GM19025 (cell line): ENCODE results near the gene LCE1F.

ENCODE experiments used
- ATAC-seq: cut with Tn5 transposase; IDR thresholded peaks from one replicate; pipeline ENCODE4 v1.9.1; 2021; ENCODE audit warnings: mild to moderate bottlenecking, low read depth, moderate library complexity; ENCODE audit not compliant: unreplicated experiment

LCE1F gene

DNA sequence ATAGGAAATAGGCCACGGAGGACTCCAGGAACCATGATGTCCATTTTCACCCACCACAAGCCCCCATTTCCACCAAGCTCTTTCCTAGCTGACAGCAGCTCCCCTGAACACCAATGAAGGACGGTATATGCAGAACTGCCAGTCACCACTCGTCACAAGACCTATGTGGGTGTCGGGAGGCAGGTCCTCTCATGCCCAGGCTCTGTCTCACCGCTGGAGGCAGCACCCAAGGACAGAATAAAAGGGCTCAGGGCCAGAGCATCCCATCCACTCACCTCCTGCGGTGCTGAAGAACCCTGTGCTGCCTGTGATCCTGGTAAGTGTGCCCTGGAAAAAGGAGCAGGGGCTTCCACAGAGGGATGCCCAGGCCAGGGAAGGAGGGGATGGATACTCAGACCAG lies at the start of gene LCE1F:
TSS of gene LCE1F (plus strand) at position 266 of the 400 bp plus-strand sequence. CDS start 1,232 bp downstream, outside the sequence.
- ATAC-seq = no peak

DNA sequence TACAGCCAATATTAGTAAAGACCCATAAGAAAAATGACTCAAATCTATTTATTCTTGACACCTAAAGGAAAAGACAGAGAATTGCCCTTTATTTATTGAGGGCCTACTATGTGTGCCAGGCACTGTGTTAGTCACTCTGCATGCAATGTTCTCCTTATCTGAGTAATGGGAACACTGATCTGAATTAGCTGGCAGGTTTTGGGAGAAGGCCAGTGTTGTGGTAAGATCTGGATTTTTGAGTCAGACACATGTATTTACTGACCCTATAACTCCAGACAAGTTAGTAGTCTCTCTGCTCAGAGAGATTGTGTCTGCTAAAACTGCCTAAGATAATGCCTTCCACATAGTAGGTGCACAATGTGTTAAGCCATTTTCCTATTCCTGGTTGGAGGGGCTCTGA lies 49.7 kb upstream of the LCE1F start:
- ATAC-seq = no peak

GRCh38 chr1:152728986-152729385 lies 46.0 kb upstream of the LCE1F start:
- ATAC-seq = no peak

- ATAC-seq = no peak
These were observed 39.3 kb upstream of the LCE1F start for GRCh38 chr1:152735648-152736047.

- ATAC-seq = no peak
These were observed 36.9 kb upstream of the LCE1F start for GRCh38 chr1:152737997-152738396.

DNA sequence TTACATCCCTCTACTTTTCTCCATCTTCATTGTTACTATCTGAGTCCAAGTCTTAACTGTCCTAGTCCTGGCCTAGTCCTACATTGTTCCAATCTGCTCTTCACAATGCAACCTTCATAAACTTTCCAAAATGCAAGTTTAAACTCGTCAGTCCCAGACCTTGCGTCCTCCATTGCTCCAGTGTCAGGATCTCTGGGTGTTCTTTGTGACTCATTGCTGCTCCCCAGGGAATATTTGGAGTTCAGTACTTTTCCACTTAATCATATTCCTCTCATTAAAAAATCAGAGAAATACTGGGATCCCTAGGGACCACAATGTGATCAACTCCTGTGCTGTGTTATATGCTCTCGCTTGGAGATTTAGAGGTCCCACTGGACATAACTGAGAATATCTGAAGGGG lies 35.1 kb upstream of the LCE1F start:
- no peak for ATAC-seq

DNA sequence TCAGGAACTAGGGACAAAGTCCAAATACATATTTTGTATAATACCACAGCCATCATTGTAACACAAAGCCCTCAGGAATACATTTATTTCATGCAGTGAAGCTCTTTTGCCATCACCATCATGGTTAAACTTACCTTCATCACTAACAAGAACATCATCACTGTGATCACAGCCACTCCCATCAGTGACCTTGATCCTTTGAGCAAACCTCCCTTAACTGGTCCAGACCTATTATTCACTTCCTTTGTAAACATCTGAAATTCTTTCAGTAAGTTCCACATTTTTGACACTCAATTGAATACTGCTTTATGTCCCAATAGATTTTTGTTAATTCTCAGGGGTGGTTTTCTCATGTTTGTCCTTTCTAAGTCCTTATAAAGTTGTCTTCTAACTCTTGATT lies 33.3 kb upstream of the LCE1F start:
- ATAC-seq = no peak

- ATAC-seq = no peak
These were observed 31.4 kb upstream of the LCE1F start for GRCh38 chr1:152743371-152744145.

DNA sequence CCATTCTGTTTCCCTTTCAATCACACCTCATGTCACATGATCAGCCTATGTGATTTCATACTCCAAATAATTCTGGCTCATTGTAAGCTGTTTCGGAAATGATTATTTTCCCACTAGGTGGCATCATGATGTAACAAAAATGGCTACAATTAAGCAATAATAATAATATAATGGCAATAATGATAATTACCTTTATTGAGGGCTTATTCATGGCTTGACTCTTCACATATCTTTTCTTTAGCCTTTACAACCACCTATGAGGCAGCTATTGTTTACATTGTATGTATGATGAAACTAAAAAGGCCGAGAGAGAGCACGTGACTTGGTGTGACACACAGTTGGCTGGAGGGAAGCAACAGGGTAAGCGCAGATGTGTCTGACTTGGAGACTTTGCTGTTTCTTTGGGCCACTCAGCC lies 29.6 kb upstream of the LCE1F start:
- no peak for ATAC-seq

- ATAC-seq = no peak
These were observed 29.0 kb upstream of the LCE1F start for GRCh38 chr1:152745765-152746444.

- no peak for ATAC-seq
These were observed 27.1 kb upstream of the LCE1F start for GRCh38 chr1:152747831-152748230.

GRCh38 chr1:152752225-152752624 lies 22.7 kb upstream of the LCE1F start:
- ATAC-seq = no peak

DNA sequence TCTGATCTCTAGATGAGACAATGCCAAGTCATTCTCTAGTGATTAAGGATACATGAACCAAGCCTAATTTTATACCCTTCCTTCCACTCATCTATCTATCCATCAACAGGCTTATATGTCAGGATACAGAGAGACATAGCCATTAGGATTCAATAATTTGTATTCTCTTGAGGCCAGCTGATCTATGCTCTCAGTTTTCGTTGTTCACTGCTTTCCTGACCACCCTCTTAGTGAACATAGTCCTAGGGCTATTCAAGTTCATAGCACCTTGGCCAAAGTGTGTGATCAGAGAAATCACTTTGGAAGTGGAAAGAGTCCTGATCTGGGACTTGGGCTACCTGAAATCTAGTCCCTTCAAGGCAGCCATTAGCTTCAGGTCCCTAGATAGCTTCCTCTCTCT lies 21.4 kb upstream of the LCE1F start:
- no peak for ATAC-seq

GRCh38 chr1:152756872-152757271 lies 18.1 kb upstream of the LCE1F start:
- no peak for ATAC-seq

- ATAC-seq = no peak
These were observed 17.2 kb upstream of the LCE1F start, which contains the start of gene KPRP for GRCh38 chr1:152757747-152758146. Gene KPRP (plus strand): TSS chr1:152758025. CDS start chr1:152759589, 1,564 bp downstream.

DNA sequence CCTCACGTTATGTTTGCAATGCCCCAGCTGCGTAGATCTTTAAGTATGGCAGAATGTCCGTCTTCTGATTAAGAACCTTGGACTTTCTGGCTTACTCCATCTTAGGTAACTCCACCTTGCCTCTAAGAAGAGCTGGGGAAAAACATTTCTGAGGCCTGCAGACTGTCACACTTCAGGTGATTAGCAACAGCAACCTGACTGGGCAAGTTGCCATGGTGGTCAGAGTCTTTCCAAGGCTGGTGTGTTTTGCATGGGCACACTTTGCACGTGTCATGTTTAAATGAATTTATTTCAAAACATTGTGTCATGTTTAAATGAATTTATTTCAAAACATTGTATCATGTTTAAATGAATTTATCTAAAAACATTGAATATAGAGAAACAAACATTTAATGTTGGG lies 16.3 kb upstream of the LCE1F start:
- ATAC-seq = no peak

- ATAC-seq = no peak
These were observed 15.3 kb upstream of the LCE1F start for GRCh38 chr1:152759453-152760173.

GRCh38 chr1:152760551-152761190 lies 14.3 kb upstream of the LCE1F start:
- ATAC-seq = no peak

- ATAC-seq = no peak
These were observed 13.2 kb upstream of the LCE1F start for GRCh38 chr1:152761609-152762213.

DNA sequence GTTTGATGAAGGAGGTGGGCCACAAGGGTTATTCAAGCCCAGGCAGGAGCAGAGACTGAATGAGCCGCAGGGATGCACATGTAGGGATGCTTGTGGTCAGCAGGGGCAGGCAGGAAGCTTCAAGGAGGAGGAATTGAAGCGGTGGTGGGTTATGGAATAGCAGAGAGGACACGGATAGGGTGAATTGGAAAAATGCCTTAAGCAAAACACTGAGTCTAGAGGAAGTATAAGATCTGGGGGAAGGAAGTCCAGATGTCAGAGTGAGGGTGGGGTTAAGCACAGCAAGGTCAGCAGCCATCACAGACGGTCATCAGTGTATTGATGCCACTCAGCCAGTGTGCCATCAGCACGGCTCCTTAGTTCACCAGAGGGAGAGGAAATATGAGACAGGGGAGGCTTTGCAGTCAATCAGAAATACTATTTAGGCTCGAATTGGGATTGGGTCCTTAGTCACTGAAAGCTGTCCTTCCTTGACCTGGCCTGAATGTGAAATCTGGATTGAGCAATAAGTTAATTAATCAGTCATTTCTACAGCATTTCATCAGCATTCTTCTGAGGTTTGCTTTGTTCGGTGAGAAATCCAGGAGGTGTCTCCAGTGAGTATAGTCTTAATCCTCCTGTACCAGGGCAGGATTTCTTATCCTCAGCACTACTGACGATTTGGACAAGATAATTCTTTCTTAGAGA lies 6.0 kb upstream of the LCE1F start:
- no peak for ATAC-seq
